Liver (tissue), 3 donors: ENCODE data around the gene NT5C2.

ENCODE experiments used
- FOXA1 ChIP-seq: IDR thresholded peaks from 2 replicates; pipeline ENCODE4 v1.6.1; 2016; ENCODE audit warnings: antibody characterized with exemption
- JUND ChIP-seq, 2 donors: IDR thresholded peaks; 2 replicates each; pipeline ENCODE4 v1.6.1; 2016; ENCODE audit warnings: antibody characterized with exemption in 2 of 2
- YY1 ChIP-seq: IDR thresholded peaks from 2 replicates; pipeline ENCODE4 v1.6.1; 2016; ENCODE audit warnings: antibody characterized with exemption, mild to moderate bottlenecking
- TF ChIP-seq, protein P1 (sequence below): fragments of 150-350 bp; IDR thresholded peaks from 2 replicates; pipeline ENCODE4 v1.5.1; 2017; ENCODE audit warnings: improper control_type of control experiment, low read depth, low read length; ENCODE audit not compliant: missing input control
- TF ChIP-seq, protein P2 (sequence below): IDR thresholded peaks from 2 replicates; pipeline ENCODE4 v1.6.1; 2016; ENCODE audit warnings: antibody characterized with exemption, mild to moderate bottlenecking
- TF ChIP-seq, protein P3 (sequence below): IDR thresholded peaks from 2 replicates; pipeline ENCODE4 v1.6.1; 2016; ENCODE audit warnings: antibody characterized with exemption
- TF ChIP-seq, protein P4 (sequence below): IDR thresholded peaks from 2 replicates; pipeline ENCODE4 v1.6.1; 2016; ENCODE audit warnings: antibody characterized with exemption
- donor health status: healthy.
- donor health status: healthy.

DNA sequence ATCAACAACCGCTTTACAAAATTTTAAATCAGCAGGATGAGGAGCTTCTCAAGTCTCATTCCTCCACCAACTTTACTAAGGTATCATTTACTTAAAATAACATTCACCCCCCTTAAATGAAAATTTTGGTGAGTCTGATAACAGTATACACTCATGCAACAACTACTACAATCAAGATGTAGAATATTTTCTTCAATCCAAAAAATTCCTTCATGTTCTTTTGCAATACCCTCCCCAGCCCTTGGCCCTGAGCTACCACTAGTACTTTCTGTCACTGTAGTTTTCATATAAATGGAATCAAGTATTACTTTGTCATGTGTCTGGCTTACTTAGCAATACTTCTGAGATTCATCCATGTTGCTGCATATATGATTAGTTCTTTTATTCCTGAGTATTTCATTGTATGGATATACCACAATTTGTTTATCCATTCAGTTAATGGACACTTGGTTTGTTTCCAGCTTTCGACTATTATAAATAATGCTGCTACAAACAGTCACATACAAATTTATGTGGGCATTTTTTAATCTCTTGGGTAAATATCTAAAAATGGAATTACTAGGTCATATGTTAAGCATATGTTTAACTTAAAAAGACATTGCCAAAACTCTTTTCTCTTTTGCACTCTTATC is 43.0 kb downstream of the NT5C2 start:
- TF ChIP-seq, protein P1, sequence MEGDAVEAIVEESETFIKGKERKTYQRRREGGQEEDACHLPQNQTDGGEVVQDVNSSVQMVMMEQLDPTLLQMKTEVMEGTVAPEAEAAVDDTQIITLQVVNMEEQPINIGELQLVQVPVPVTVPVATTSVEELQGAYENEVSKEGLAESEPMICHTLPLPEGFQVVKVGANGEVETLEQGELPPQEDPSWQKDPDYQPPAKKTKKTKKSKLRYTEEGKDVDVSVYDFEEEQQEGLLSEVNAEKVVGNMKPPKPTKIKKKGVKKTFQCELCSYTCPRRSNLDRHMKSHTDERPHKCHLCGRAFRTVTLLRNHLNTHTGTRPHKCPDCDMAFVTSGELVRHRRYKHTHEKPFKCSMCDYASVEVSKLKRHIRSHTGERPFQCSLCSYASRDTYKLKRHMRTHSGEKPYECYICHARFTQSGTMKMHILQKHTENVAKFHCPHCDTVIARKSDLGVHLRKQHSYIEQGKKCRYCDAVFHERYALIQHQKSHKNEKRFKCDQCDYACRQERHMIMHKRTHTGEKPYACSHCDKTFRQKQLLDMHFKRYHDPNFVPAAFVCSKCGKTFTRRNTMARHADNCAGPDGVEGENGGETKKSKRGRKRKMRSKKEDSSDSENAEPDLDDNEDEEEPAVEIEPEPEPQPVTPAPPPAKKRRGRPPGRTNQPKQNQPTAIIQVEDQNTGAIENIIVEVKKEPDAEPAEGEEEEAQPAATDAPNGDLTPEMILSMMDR, result no peak
- TF ChIP-seq, protein P2, sequence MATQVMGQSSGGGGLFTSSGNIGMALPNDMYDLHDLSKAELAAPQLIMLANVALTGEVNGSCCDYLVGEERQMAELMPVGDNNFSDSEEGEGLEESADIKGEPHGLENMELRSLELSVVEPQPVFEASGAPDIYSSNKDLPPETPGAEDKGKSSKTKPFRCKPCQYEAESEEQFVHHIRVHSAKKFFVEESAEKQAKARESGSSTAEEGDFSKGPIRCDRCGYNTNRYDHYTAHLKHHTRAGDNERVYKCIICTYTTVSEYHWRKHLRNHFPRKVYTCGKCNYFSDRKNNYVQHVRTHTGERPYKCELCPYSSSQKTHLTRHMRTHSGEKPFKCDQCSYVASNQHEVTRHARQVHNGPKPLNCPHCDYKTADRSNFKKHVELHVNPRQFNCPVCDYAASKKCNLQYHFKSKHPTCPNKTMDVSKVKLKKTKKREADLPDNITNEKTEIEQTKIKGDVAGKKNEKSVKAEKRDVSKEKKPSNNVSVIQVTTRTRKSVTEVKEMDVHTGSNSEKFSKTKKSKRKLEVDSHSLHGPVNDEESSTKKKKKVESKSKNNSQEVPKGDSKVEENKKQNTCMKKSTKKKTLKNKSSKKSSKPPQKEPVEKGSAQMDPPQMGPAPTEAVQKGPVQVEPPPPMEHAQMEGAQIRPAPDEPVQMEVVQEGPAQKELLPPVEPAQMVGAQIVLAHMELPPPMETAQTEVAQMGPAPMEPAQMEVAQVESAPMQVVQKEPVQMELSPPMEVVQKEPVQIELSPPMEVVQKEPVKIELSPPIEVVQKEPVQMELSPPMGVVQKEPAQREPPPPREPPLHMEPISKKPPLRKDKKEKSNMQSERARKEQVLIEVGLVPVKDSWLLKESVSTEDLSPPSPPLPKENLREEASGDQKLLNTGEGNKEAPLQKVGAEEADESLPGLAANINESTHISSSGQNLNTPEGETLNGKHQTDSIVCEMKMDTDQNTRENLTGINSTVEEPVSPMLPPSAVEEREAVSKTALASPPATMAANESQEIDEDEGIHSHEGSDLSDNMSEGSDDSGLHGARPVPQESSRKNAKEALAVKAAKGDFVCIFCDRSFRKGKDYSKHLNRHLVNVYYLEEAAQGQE, result no peak
- TF ChIP-seq, protein P3, sequence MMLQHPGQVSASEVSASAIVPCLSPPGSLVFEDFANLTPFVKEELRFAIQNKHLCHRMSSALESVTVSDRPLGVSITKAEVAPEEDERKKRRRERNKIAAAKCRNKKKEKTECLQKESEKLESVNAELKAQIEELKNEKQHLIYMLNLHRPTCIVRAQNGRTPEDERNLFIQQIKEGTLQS, result no peak
- TF ChIP-seq, protein P4, sequence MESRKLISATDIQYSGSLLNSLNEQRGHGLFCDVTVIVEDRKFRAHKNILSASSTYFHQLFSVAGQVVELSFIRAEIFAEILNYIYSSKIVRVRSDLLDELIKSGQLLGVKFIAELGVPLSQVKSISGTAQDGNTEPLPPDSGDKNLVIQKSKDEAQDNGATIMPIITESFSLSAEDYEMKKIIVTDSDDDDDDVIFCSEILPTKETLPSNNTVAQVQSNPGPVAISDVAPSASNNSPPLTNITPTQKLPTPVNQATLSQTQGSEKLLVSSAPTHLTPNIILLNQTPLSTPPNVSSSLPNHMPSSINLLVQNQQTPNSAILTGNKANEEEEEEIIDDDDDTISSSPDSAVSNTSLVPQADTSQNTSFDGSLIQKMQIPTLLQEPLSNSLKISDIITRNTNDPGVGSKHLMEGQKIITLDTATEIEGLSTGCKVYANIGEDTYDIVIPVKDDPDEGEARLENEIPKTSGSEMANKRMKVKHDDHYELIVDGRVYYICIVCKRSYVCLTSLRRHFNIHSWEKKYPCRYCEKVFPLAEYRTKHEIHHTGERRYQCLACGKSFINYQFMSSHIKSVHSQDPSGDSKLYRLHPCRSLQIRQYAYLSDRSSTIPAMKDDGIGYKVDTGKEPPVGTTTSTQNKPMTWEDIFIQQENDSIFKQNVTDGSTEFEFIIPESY, result no peak
- TF ChIP-seq JUND (IDR thresholded peaks at IDR 0.05), result no peak
- TF ChIP-seq YY1, result no peak
- TF ChIP-seq FOXA1, result no peak
